Esophagus squamous epithelium (tissue), 4 donors: ENCODE measurements around the gene TNFSF11.

ENCODE experiments used
- POLR2A ChIP-seq, 4 donors: fragments of 450-650 bp; IDR thresholded peaks; one replicate each; pipeline ENCODE4 v1.6.1; 2017; ENCODE audit warnings: antibody characterized with exemption in 4 of 4, mild to moderate bottlenecking in 4 of 4, moderate library complexity in 3 of 4
- TF ChIP-seq, protein P1 (sequence below), 6 experiments: fragments of 450-650 bp in 4 of 6; fragments of 200-600 bp in 2 of 6; sonication (generic) in 2 of 6; IDR thresholded peaks; one replicate each; pipeline ENCODE4 v1.5.1; 2016 to 2019; ENCODE audit warnings: antibody characterized with exemption in 6 of 6, mild to moderate bottlenecking in 4 of 6, moderate library complexity in 4 of 6

DNA sequence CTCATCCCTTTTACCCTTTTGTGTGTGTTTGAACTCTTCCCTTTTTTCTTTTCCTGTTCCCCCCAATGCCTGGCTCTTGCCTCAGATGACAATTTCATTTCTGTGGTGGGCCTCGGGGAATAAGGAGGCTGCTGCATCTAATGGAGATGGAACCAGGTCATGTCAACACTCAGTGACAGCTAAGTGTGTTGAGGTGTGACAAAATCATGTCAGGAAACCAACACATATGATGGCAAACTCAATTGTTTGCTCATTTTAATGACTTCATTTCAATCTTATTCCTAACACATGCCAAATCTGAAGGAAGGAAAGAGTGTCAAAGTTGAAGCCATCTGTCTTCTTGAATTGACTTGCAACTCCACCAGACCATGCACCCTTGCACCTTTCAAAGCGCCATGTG is 36.7 kb downstream of the TNFSF11 start:
- no peak for TF ChIP-seq POLR2A (IDR thresholded peaks at IDR 0.05)
- TF ChIP-seq, protein P1, sequence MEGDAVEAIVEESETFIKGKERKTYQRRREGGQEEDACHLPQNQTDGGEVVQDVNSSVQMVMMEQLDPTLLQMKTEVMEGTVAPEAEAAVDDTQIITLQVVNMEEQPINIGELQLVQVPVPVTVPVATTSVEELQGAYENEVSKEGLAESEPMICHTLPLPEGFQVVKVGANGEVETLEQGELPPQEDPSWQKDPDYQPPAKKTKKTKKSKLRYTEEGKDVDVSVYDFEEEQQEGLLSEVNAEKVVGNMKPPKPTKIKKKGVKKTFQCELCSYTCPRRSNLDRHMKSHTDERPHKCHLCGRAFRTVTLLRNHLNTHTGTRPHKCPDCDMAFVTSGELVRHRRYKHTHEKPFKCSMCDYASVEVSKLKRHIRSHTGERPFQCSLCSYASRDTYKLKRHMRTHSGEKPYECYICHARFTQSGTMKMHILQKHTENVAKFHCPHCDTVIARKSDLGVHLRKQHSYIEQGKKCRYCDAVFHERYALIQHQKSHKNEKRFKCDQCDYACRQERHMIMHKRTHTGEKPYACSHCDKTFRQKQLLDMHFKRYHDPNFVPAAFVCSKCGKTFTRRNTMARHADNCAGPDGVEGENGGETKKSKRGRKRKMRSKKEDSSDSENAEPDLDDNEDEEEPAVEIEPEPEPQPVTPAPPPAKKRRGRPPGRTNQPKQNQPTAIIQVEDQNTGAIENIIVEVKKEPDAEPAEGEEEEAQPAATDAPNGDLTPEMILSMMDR (IDR thresholded peaks at IDR 0.05): no peak
